GM12864 (cell line): ENCODE results near the gene SH3BP1.

ENCODE experiments used
- DNase-seq: peaks from one replicate; pipeline ENCODE4 v3.0.0-alpha.2; 2011; ENCODE audit warnings: low read depth
- H3K4me3 ChIP-seq: 2 replicates; pipeline ENCODE4 v1.5.1; 2011; ENCODE audit warnings: mild to moderate bottlenecking, low read depth, low read length, control low read depth
- CTCF ChIP-seq: IDR thresholded peaks from 2 replicates; pipeline ENCODE4 v1.5.1; 2011; ENCODE audit warnings: low read depth, mild to moderate bottlenecking, moderate library complexity, low read length, control low read depth, inconsistent platforms; ENCODE audit errors: missing control alignments

SH3BP1 gene

GRCh38 chr22:37610480-37611129 is 28.9 kb upstream of the SH3BP1 start:
- H3K4me3 ChIP-seq = peak overlapping the region; percentile 76; the same call in 1 of the 2 replicates
- DNase-seq = no peak
- no peak for TF ChIP-seq CTCF

GRCh38 chr22:37611207-37611606 is 28.3 kb upstream of the SH3BP1 start:
- no peak for DNase-seq
- no peak overlapping the region for H3K4me3 ChIP-seq
- TF ChIP-seq CTCF = no peak

DNA sequence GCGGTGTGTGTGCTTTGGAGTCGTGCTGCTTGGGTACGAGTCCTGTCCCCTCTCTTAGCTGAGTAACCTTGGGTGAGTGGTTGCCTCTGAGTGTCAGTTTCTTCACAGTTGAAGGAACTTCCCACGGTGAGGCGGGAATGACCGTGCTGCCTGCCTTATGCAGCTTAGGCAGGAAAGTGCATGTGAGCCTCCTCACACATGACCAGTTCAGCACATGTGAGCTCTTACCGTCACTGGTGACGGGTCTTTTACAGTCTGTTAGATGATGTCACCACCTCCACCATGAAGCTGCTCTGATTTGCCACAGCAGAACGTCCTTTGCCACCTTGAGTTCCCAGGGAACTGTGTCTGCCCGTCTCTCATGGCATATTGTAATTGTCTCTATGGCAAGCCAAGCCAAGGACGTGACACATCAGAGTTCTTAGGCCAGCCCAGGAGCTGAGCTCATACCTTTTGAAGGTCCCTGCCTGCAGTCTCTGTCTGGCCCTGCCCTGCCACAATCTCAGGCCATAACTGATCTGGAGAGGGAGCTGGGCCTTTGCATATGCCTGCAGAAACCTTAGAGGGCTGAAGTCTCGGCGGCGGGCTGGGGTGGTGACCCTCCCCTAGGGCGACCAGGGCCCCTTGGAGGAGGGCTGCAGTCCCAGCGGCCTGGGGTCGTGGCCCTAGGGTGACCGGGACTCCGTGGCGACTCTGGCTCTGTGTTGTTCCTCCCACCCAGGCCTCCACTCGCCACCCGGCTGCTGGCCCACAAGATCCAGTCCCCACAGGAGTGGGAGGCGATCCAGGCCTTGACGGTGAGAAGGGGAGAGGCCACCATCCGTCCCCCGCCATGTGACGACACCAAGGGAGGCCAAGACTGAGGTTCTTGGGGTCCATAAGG is 23.0 kb upstream of the SH3BP1 start:
- no peak for DNase-seq
- TF ChIP-seq CTCF = no peak
- H3K4me3 ChIP-seq = no peak overlapping the region

DNA sequence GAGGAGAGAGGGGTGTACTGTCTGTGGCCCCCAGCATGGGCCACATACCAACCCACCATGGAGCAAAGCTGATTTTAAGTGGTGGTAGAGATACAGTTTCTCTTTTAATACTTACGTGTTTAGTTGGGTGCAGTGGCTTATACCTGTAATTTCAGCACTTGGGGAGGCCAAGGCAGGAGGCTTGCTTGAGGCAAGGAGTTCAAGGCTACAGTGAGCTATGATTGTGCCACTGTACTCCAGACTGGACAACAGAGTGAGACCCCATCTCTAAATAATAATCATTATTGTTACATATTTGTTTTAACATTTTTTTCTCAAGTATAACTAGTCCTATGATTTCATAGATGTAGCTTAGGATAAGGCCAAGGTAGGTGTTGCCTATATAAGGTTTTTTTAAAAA is 22.0 kb upstream of the SH3BP1 start:
- TF ChIP-seq CTCF = no peak
- no peak for DNase-seq
- H3K4me3 ChIP-seq = no peak overlapping the region

DNA sequence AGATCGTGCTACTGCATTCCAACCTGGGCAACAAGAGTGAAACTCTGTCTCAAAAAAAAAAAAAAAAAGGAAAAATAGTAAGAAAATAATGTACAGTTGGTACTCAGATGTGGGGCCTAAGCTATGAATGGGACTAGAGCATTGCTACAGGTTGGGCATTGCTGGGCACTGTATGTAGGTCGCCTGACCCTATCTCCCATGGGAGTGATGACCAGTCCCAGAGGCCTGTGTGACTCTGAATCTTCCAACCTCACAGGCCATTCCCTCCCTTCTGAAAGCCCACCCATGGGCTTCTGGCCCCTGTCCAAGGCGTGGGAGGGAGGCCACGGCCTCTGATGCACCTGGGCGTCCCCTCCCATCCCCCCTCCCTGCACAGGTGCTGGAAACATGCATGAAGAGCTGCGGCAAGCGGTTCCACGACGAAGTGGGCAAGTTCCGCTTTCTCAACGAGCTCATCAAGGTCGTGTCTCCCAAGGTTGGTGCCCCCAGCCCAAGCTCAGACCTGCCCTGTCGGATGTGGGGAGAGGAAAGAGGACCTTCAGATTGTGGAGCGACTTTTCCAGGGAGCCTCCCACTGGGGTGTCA is 21.3 kb upstream of the SH3BP1 start:
- DNase-seq = no peak
- TF ChIP-seq CTCF = no peak
- H3K4me3 ChIP-seq = no peak overlapping the region

GRCh38 chr22:37618674-37619073 is 20.8 kb upstream of the SH3BP1 start:
- no peak for TF ChIP-seq CTCF
- no peak overlapping the region for H3K4me3 ChIP-seq
- DNase-seq = no peak

GRCh38 chr22:37619991-37620390 is 19.5 kb upstream of the SH3BP1 start:
- no peak for TF ChIP-seq CTCF
- H3K4me3 ChIP-seq = no peak overlapping the region
- no peak for DNase-seq
